Measurements from ENCODE around the gene BHMT2.

The BHMT2 gene

DNA sequence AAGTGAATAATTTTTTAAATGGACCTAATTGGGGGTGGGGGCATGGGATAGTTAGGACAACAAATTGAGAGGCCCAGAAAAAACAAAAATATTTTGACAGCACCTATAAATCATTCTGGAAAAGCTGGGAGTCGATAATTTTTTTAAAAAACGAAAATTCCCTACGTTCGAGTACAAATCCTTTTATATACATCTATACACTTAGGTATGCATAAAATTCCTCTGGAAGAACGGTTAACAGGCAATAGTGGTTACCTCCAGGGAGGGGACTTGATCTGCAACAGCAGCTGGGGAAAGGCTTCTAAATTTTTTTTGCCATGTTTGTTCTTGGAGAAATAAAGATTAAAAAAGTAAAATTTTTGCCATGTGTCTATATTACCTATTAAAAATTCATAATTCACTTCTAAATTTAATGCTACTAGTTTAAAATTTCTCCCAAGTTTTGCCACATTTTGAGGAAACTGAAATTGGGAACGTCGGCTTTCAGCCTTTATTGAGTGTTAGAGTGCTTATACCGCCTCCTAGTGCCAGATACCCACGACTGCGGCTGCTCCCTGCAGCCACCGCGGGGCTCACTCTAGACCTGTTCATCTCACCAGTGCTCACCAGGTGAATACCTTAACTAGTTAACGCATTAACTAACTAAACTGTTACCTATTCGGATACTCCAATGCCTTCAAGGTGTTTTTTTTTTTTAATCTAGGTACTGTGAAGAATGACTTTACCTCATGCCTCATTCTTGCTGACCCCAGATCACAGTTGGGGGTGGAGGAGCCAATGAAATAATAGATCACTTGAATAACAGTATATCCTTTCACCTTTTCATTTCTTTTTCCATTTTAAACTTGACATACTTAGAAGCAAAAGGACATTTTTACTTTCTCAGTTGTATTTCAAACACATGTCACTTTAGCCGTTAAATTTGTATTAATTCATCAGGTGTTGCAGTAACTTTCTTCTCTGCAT is 40.2 kb downstream of the BHMT2 start:
- Histone ChIP-seq H3K4me2 (ENCODE audit: low read length) (no peak overlapping the region), H3K27ac (ENCODE audit: low read depth, low read length) (no peak overlapping the region), H3K4me3 (ENCODE audit: low read length) (no peak overlapping the region), H3K9me2 (replicated peaks; ENCODE audit: control insufficient read depth, low read length) (no peaks in the 10 kb centered on the region), H3K36me3 (ENCODE audit: control insufficient read depth, low read length) (no peaks in the 10 kb centered on the region), H4K20me1 (ENCODE audit: control insufficient read depth, insufficient read depth, low read depth, low read length) (no peaks in the 10 kb centered on the region), H3K79me2 (ENCODE audit: control insufficient read depth, low read length) (no peaks in the 10 kb centered on the region), H3K9me3 (ENCODE audit: control insufficient read depth, insufficient read depth, low read length) (no peaks in the 10 kb centered on the region), H3F3A (ENCODE audit: control insufficient read depth, insufficient read depth) (no peaks in the 10 kb centered on the region), H3K4me1 (ENCODE audit: control insufficient read depth, low read length) (no peaks in the 10 kb centered on the region), H3K27me3 (ENCODE audit: control insufficient read depth, low read length) (peaks cover 25% of the 10 kb centered on the region)
- TF ChIP-seq, protein P1, sequence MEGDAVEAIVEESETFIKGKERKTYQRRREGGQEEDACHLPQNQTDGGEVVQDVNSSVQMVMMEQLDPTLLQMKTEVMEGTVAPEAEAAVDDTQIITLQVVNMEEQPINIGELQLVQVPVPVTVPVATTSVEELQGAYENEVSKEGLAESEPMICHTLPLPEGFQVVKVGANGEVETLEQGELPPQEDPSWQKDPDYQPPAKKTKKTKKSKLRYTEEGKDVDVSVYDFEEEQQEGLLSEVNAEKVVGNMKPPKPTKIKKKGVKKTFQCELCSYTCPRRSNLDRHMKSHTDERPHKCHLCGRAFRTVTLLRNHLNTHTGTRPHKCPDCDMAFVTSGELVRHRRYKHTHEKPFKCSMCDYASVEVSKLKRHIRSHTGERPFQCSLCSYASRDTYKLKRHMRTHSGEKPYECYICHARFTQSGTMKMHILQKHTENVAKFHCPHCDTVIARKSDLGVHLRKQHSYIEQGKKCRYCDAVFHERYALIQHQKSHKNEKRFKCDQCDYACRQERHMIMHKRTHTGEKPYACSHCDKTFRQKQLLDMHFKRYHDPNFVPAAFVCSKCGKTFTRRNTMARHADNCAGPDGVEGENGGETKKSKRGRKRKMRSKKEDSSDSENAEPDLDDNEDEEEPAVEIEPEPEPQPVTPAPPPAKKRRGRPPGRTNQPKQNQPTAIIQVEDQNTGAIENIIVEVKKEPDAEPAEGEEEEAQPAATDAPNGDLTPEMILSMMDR (IDR thresholded peaks at IDR 0.05; ENCODE audit: low read depth, low read length, poor library complexity, severe bottlenecking) = peak; percentile 64
- no peak for TF ChIP-seq EZH2phosphoT487 (IDR thresholded peaks at IDR 0.05; ENCODE audit: borderline replicate concordance, low read length)

DNA sequence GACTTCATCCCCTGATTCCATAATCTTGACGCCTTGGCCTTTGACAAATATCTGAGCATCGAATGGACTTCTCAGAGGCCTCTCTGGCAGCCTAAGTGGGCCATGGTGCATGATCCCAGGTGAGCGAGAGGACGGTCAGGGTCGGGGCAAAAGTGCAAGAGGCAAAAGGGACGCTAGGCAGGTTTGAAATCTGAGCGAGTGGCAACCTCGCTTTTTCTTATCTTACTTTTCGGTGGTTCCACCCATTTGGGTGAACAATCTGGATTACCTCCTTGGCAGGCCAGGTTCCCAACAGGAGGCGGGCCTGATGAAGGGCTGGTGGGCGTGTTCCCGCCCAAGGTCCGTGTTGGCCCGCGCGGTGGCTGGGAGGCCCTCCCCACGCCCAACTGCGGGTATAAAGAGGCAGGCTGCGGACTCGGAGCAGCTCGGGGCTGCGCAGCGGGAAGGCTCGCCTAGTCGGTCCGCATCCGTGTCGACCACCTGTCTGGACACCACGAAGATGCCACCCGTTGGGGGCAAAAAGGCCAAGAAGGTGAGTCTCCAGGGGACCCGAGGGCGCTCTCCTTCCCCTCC is 41.9 kb downstream of the BHMT2 start, which contains the start of gene BHMT:
TSS of gene BHMT (plus strand) at position 423 of the 573 bp plus-strand sequence. CDS start at position 500, 77 bp downstream.
- H3K4me2 ChIP-seq (ENCODE audit: low read length) = no peak within 1 kb of the TSS
- H3K27me3 ChIP-seq (ENCODE audit: control insufficient read depth, low read length) = peaks cover 17% of the 10 kb centered on the region
- H4K20me1 ChIP-seq (ENCODE audit: control insufficient read depth, insufficient read depth, low read depth, low read length) = no peaks in the 10 kb centered on the region
- no peaks in the 10 kb centered on the region for H3F3A ChIP-seq (ENCODE audit: control insufficient read depth, insufficient read depth)
- no peak within 1 kb of the TSS for H3K4me3 ChIP-seq (ENCODE audit: low read length)
- H3K27ac ChIP-seq (ENCODE audit: low read depth, low read length) = no peak within 1 kb of the TSS
- no peaks in the 10 kb centered on the region for H3K4me1 ChIP-seq (ENCODE audit: control insufficient read depth, low read length)
- no peaks in the 10 kb centered on the region for H3K36me3 ChIP-seq (ENCODE audit: control insufficient read depth, low read length)
- TF ChIP-seq EZH2phosphoT487 (IDR thresholded peaks at IDR 0.05; ENCODE audit: borderline replicate concordance, low read length) = no peak
- TF ChIP-seq, protein P1 (IDR thresholded peaks at IDR 0.05; ENCODE audit: low read depth, low read length, poor library complexity, severe bottlenecking) = no peak
- H3K9me3 ChIP-seq (ENCODE audit: control insufficient read depth, insufficient read depth, low read length) = no peaks in the 10 kb centered on the region
- H3K79me2 ChIP-seq (ENCODE audit: control insufficient read depth, low read length) = no peaks in the 10 kb centered on the region
- no peaks in the 10 kb centered on the region for H3K9me2 ChIP-seq (replicated peaks; ENCODE audit: control insufficient read depth, low read length)

- no peak for TF ChIP-seq EZH2phosphoT487 (IDR thresholded peaks at IDR 0.05; ENCODE audit: borderline replicate concordance, low read length)
- TF ChIP-seq, protein P1 (IDR thresholded peaks at IDR 0.05; ENCODE audit: low read depth, low read length, poor library complexity, severe bottlenecking) = no peak
- no peaks in the 10 kb centered on the region for H3K4me1 ChIP-seq (ENCODE audit: control insufficient read depth, low read length)
- H3F3A ChIP-seq (ENCODE audit: control insufficient read depth, insufficient read depth) = no peaks in the 10 kb centered on the region
- no peaks in the 10 kb centered on the region for H3K79me2 ChIP-seq (ENCODE audit: control insufficient read depth, low read length)
- no peak overlapping the region for H3K4me3 ChIP-seq (ENCODE audit: low read length)
- H3K9me3 ChIP-seq (ENCODE audit: control insufficient read depth, insufficient read depth, low read length) = no peaks in the 10 kb centered on the region
- H4K20me1 ChIP-seq (ENCODE audit: control insufficient read depth, insufficient read depth, low read depth, low read length) = no peaks in the 10 kb centered on the region
- H3K9me2 ChIP-seq (replicated peaks; ENCODE audit: control insufficient read depth, low read length) = no peaks in the 10 kb centered on the region
- H3K4me2 ChIP-seq (ENCODE audit: low read length) = no peak overlapping the region
- no peaks in the 10 kb centered on the region for H3K36me3 ChIP-seq (ENCODE audit: control insufficient read depth, low read length)
- H3K27me3 ChIP-seq (ENCODE audit: control insufficient read depth, low read length) = peaks cover 13% of the 10 kb centered on the region
- H3K27ac ChIP-seq (ENCODE audit: low read depth, low read length) = no peak overlapping the region
These were observed 42.6 kb downstream of the BHMT2 start for GRCh38 chr5:79111960-79112702.
